BLaER1 treated with 17β-estradiol and CSF1 and Interleukin-3, amounts not matched to agents 10 nM and 100 nM (cell line): Measurements from ENCODE around the gene PDE4C.

Source experiments
- H3K27ac ChIP-seq, 11 experiments: shearing (Covaris generic); formaldehyde crosslinking; 2 replicates each; pipeline ENCODE4 v1.8.1; 2022
- H3K27me3 ChIP-seq, 11 experiments: shearing (Covaris generic); formaldehyde crosslinking; 2 replicates each; pipeline ENCODE4 v1.8.1; 2022
- H3K36me3 ChIP-seq, 11 experiments: shearing (Covaris generic); formaldehyde crosslinking; 2 replicates each; pipeline ENCODE4 v1.8.1; 2022
- H3K4me1 ChIP-seq, 10 experiments: shearing (Covaris generic); formaldehyde crosslinking; 2 replicates each; pipeline ENCODE4 v1.8.1; 2022
- H3K4me2 ChIP-seq, 11 experiments: shearing (Covaris generic); formaldehyde crosslinking; 2 replicates each; pipeline ENCODE4 v1.8.1; 2022
- H3K4me3 ChIP-seq, 10 experiments: shearing (Covaris generic); formaldehyde crosslinking; 2 replicates each; pipeline ENCODE4 v1.8.1; 2022
- H3K9ac ChIP-seq, 11 experiments: shearing (Covaris generic); formaldehyde crosslinking; 2 replicates each; pipeline ENCODE4 v1.8.1; 2022
- H3K9me3 ChIP-seq, 11 experiments: shearing (Covaris generic); formaldehyde crosslinking; replicated peaks in 1 of 11; 2 replicates each; pipeline ENCODE4 v1.8.1; 2022
- H4K20me1 ChIP-seq, 11 experiments: shearing (Covaris generic); formaldehyde crosslinking; 2 replicates each; pipeline ENCODE4 v1.8.1; 2022
- Cebpa-rat ChIP-seq, 11 experiments: shearing (Covaris generic); IDR thresholded peaks; 2 replicates each; pipeline ENCODE4 v1.8.1; 2022

PDE4C gene

GRCh38 chr19:18251587-18252369 is 25.5 kb upstream of the PDE4C start:
- H3K4me1 ChIP-seq, result peaks cover 22 to 28% (median 26%) of the 10 kb centered on the region in 10 experiments
- no peak for TF ChIP-seq Cebpa-rat (IDR thresholded peaks at IDR 0.05)
- H3K9ac ChIP-seq, result no peak overlapping the region
- H3K27ac ChIP-seq, result no peak overlapping the region
- no peaks in the 10 kb centered on the region for H3K9me3 ChIP-seq
- H4K20me1 ChIP-seq, result peaks cover 0 to 7% (median 0%) of the 10 kb centered on the region in 11 experiments; a peak in 3 of 22 replicates
- H3K27me3 ChIP-seq, result no peaks in the 10 kb centered on the region; a peak in 1 of 22 replicates
- H3K36me3 ChIP-seq, result no peaks in the 10 kb centered on the region
- H3K4me3 ChIP-seq, result no peak overlapping the region
- no peak overlapping the region for H3K4me2 ChIP-seq

- H3K36me3 ChIP-seq, result no peaks in the 10 kb centered on the region
- H3K9me3 ChIP-seq, result no peaks in the 10 kb centered on the region
- H3K4me1 ChIP-seq, result peaks cover 14 to 20% (median 18%) of the 10 kb centered on the region in 10 experiments
- H3K27me3 ChIP-seq, result no peaks in the 10 kb centered on the region; a peak in 1 of 22 replicates
- no peak overlapping the region for H3K27ac ChIP-seq
- no peak for TF ChIP-seq Cebpa-rat (IDR thresholded peaks at IDR 0.05)
- no peak overlapping the region for H3K4me2 ChIP-seq
- peaks cover 0 to 1% (median 0%) of the 10 kb centered on the region in 11 experiments; a peak in 2 of 22 replicates for H4K20me1 ChIP-seq
- H3K9ac ChIP-seq, result no peak overlapping the region
- no peak overlapping the region for H3K4me3 ChIP-seq
These were observed 23.6 kb upstream of the PDE4C start for GRCh38 chr19:18249834-18250233.

GRCh38 chr19:18245297-18245696 is 19.1 kb upstream of the PDE4C start:
- no peak for TF ChIP-seq Cebpa-rat (IDR thresholded peaks at IDR 0.05)
- Histone ChIP-seq H3K4me3 (no peak overlapping the region), H3K27ac (no peak overlapping the region), H3K9me3 (no peaks in the 10 kb centered on the region), H3K9ac (no peak overlapping the region), H4K20me1 (no peaks in the 10 kb centered on the region), H3K27me3 (peaks cover 0 to 6% (median 0%) of the 10 kb centered on the region in 11 experiments; a peak in 6 of 22 replicates), H3K4me1 (peaks cover 0 to 14% (median 4%) of the 10 kb centered on the region in 10 experiments; a peak in 10 of 20 replicates), H3K4me2 (no peak overlapping the region), H3K36me3 (no peaks in the 10 kb centered on the region)

- TF ChIP-seq Cebpa-rat (IDR thresholded peaks at IDR 0.05), result no peak
- no peaks in the 10 kb centered on the region; a peak in 2 of 22 replicates for H4K20me1 ChIP-seq
These were observed 13.1 kb upstream of the PDE4C start for GRCh38 chr19:18239303-18239702.

GRCh38 chr19:18234194-18234593 is 8.0 kb upstream of the PDE4C start:
- Histone ChIP-seq H3K27me3 (no peaks in the 10 kb centered on the region), H3K27ac (no peak overlapping the region), H3K4me1 (peaks cover 23 to 38% (median 30%) of the 10 kb centered on the region in 10 experiments), H3K4me2 (no peak overlapping the region), H3K9me3 (no peaks in the 10 kb centered on the region), H3K36me3 (no peaks in the 10 kb centered on the region), H4K20me1 (no peaks in the 10 kb centered on the region; a peak in 3 of 22 replicates), H3K4me3 (no peak overlapping the region), H3K9ac (no peak overlapping the region)
- no peak for TF ChIP-seq Cebpa-rat (IDR thresholded peaks at IDR 0.05)

More at GRCh38 chr19:18239303-18239702, 13.1 kb upstream of the PDE4C start:
- H3K9ac ChIP-seq, result no peak overlapping the region
- no peaks in the 10 kb centered on the region for H3K9me3 ChIP-seq
- no peak overlapping the region for H3K27ac ChIP-seq
- H3K4me3 ChIP-seq, result no peak overlapping the region
- H3K4me1 ChIP-seq, result peaks cover 0 to 10% (median 4%) of the 10 kb centered on the region in 10 experiments; a peak in 10 of 20 replicates
- H3K36me3 ChIP-seq, result no peaks in the 10 kb centered on the region
- peaks cover 0 to 6% (median 0%) of the 10 kb centered on the region in 11 experiments; a peak in 6 of 22 replicates for H3K27me3 ChIP-seq
- H3K4me2 ChIP-seq, result no peak overlapping the region

- Histone ChIP-seq H3K27ac (no peak overlapping the region), H3K27me3 (no peaks in the 10 kb centered on the region), H3K4me2 (no peak overlapping the region; a peak in 1 of 22 replicates), H3K9me3 (no peaks in the 10 kb centered on the region), H3K4me1 (peaks cover 23 to 44% (median 35%) of the 10 kb centered on the region in 10 experiments), H4K20me1 (no peaks in the 10 kb centered on the region; a peak in 3 of 22 replicates), H3K36me3 (no peaks in the 10 kb centered on the region), H3K4me3 (no peak overlapping the region), H3K9ac (no peak overlapping the region)
- no peak for TF ChIP-seq Cebpa-rat (IDR thresholded peaks at IDR 0.05)
These were observed 7.1 kb upstream of the PDE4C start for GRCh38 chr19:18233224-18233825.

- Histone ChIP-seq H3K9me3 (no peaks in the 10 kb centered on the region), H3K36me3 (no peaks in the 10 kb centered on the region), H3K4me2 (peak overlapping the region; percentile 82 to 96 (median 92)), H3K27ac (no peak overlapping the region), H3K27me3 (no peaks in the 10 kb centered on the region), H3K9ac (no peak overlapping the region), H3K4me3 (no peak overlapping the region), H4K20me1 (no peaks in the 10 kb centered on the region; a peak in 3 of 22 replicates), H3K4me1 (peaks cover 26 to 50% (median 41%) of the 10 kb centered on the region in 10 experiments)
- no peak for TF ChIP-seq Cebpa-rat (IDR thresholded peaks at IDR 0.05)
These were observed 6.4 kb upstream of the PDE4C start for GRCh38 chr19:18232540-18233223.

GRCh38 chr19:18231775-18232174 is 5.5 kb upstream of the PDE4C start:
- Histone ChIP-seq H3K27me3 (peaks cover 0 to 4% (median 2%) of the 10 kb centered on the region in 11 experiments; a peak in 7 of 22 replicates), H3K4me1 (peaks cover 33 to 60% (median 50%) of the 10 kb centered on the region in 10 experiments), H3K27ac (peak overlapping the region in 8 of 11 experiments; percentile 33 to 72 (median 63); a peak in 17 of 22 replicates), H3K4me2 (peak overlapping the region; percentile 82 to 96 (median 92)), H3K36me3 (no peaks in the 10 kb centered on the region), H3K9me3 (no peaks in the 10 kb centered on the region), H3K4me3 (peak overlapping the region in 7 of 10 experiments; percentile 1 to 58 (median 33); a peak in 10 of 20 replicates), H4K20me1 (no peaks in the 10 kb centered on the region; a peak in 4 of 22 replicates), H3K9ac (peak overlapping the region in 7 of 11 experiments; percentile 14 to 59 (median 34); a peak in 9 of 22 replicates)
- TF ChIP-seq Cebpa-rat (IDR thresholded peaks at IDR 0.05), result no peak
